ENCODE data around the gene HECTD1.

HECTD1 gene

DNA sequence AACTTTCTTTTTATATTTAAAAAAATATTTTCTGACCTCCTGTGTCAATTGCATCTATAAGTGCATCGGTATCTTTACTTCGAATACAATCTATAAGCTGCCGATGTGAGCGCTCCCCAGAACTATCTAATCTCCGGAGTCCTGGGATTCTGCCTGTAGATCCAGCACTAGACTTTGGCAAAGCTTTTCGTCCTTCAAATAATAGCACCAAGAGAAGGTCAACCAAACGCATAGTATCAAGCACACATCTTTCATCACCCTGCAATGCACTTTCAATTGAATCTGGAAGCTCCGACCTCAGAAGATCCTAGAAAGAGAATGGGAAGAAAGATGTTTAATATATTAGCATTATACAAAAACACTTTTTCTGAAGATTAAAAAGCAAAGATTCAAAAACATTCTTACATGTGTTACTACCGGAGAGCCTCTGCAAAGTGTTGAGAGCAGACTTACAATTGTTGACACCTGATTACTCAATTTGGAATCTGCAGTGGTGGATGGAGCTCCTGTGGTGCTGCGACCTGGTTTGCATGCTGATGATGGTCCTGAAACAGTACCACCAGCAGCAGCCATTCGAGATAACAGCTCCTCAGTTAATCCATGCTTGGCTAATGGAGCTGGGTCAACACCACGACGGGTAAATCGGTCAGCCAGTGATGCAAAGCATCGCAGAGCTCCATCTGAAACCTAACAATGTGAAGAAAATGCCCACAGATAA lies 34.3 kb downstream of the HECTD1 start:
- Histone ChIP-seq H3K79me1 (ENCODE audit: low read depth, low read length) (no peaks in the 10 kb centered on the region), H3K18ac (ENCODE audit: low read length) (no peak overlapping the region), H3K4me2 (ENCODE audit: insufficient read depth, low read length, poor library complexity, severe bottlenecking) (no peak overlapping the region), H4K8ac (ENCODE audit: low read depth, low read length) (no peak overlapping the region), H4K91ac (ENCODE audit: low read depth, low read length, poor library complexity) (no peak overlapping the region), H2BK120ac (ENCODE audit: low read depth, low read length) (no peak overlapping the region), H2AK5ac (ENCODE audit: low read depth, low read length) (no peak overlapping the region), H3K36me3 (replicated peaks in 1 of 2; ENCODE audit: control insufficient read depth in 2 of 2, insufficient read depth in 2 of 2, low read length in 2 of 2) (peaks cover 17 to 97% of the 10 kb centered on the region in 2 donors), H3K9me3 (replicated peaks in 1 of 2; ENCODE audit: control insufficient read depth in 2 of 2, insufficient read depth in 1 of 2, low read depth in 1 of 2, low read length in 2 of 2) (no peaks in the 10 kb centered on the region), H3K27me3 (ENCODE audit: control insufficient read depth in 3 of 3, insufficient read depth in 3 of 3, low read depth in 1 of 3, low read length in 3 of 3) (no peaks in the 10 kb centered on the region), H2BK15ac (ENCODE audit: low read length) (no peak overlapping the region), H3K14ac (ENCODE audit: low read length) (no peak overlapping the region), H3K4me3 (ENCODE audit: low read length in 2 of 2) (no peak overlapping the region), H2BK5ac (ENCODE audit: low read length) (no peak overlapping the region), H3K4ac (ENCODE audit: low read length) (no peak overlapping the region), H3K23ac (ENCODE audit: low read depth, low read length, poor library complexity) (no peak overlapping the region), H3K4me1 (ENCODE audit: control insufficient read depth in 2 of 2, insufficient read depth in 1 of 2, low read depth in 1 of 2, low read length in 2 of 2) (no peaks in the 10 kb centered on the region), H2AFZ (ENCODE audit: low read length) (no peak overlapping the region), H3K9ac (ENCODE audit: low read depth, low read length, poor library complexity) (no peak overlapping the region), H3K27ac (replicated peaks; ENCODE audit: low read length) (no peak overlapping the region), H2BK12ac (ENCODE audit: low read length) (no peak overlapping the region)
- no CpG with 5 or more reads among the region's 15 CpGs for WGBS, 2 donors (ENCODE audit: extremely low coverage in 2 of 2, insufficient read length in 2 of 2, insufficient replicate concordance in 1 of 2)
- DNase-seq (ENCODE audit: low spot score), result no peak

DNA sequence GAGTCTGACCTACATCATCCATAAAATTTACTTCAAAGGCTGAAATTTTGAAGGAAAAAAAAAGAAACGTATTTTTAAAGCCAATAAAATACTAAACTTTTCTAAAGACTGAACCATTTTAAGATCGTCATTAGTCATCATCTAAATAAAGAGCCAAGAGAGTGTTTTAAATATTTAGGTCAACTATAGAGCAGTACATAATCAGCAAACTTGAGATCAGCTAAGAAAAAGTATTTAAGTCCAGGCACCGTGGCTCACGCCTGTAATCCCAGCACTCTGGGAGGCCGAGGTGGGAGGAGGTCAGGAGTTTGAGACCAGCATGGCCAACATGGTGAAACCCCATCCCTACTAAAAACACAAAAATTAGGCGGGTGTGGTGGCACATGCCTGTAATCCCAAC lies 35.5 kb downstream of the HECTD1 start:
- H2AFZ ChIP-seq (ENCODE audit: low read length), result no peak overlapping the region
- H2BK12ac ChIP-seq (ENCODE audit: low read length), result no peak overlapping the region
- no peak overlapping the region for H2BK5ac ChIP-seq (ENCODE audit: low read length)
- H3K4me2 ChIP-seq (ENCODE audit: insufficient read depth, low read length, poor library complexity, severe bottlenecking), result no peak overlapping the region
- no peak overlapping the region for H3K27ac ChIP-seq (replicated peaks; ENCODE audit: low read length)
- no peak overlapping the region for H4K91ac ChIP-seq (ENCODE audit: low read depth, low read length, poor library complexity)
- H3K9ac ChIP-seq (ENCODE audit: low read depth, low read length, poor library complexity), result no peak overlapping the region
- H2BK15ac ChIP-seq (ENCODE audit: low read length), result no peak overlapping the region
- DNase-seq (ENCODE audit: low spot score), result no peak
- H3K79me1 ChIP-seq (ENCODE audit: low read depth, low read length), result no peaks in the 10 kb centered on the region
- H3K4me1 ChIP-seq (ENCODE audit: control insufficient read depth in 2 of 2, insufficient read depth in 1 of 2, low read depth in 1 of 2, low read length in 2 of 2), result no peaks in the 10 kb centered on the region
- H3K18ac ChIP-seq (ENCODE audit: low read length), result no peak overlapping the region
- no peak overlapping the region for H3K4ac ChIP-seq (ENCODE audit: low read length)
- no peak overlapping the region for H3K23ac ChIP-seq (ENCODE audit: low read depth, low read length, poor library complexity)
- no peak overlapping the region for H2BK120ac ChIP-seq (ENCODE audit: low read depth, low read length)
- no peaks in the 10 kb centered on the region for H3K27me3 ChIP-seq (ENCODE audit: control insufficient read depth in 3 of 3, insufficient read depth in 3 of 3, low read depth in 1 of 3, low read length in 3 of 3)
- no peak overlapping the region for H3K4me3 ChIP-seq (ENCODE audit: low read length in 2 of 2)
- peaks cover 14 to 97% of the 10 kb centered on the region in 2 donors for H3K36me3 ChIP-seq (replicated peaks in 1 of 2; ENCODE audit: control insufficient read depth in 2 of 2, insufficient read depth in 2 of 2, low read length in 2 of 2)
- H2AK5ac ChIP-seq (ENCODE audit: low read depth, low read length), result no peak overlapping the region
- no peaks in the 10 kb centered on the region for H3K9me3 ChIP-seq (replicated peaks in 1 of 2; ENCODE audit: control insufficient read depth in 2 of 2, insufficient read depth in 1 of 2, low read depth in 1 of 2, low read length in 2 of 2)
- H4K8ac ChIP-seq (ENCODE audit: low read depth, low read length), result no peak overlapping the region
- no CpG with 5 or more reads among the region's 6 CpGs for WGBS, 2 donors (ENCODE audit: extremely low coverage in 2 of 2, insufficient read length in 2 of 2, insufficient replicate concordance in 1 of 2)
- H3K14ac ChIP-seq (ENCODE audit: low read length), result no peak overlapping the region

DNA sequence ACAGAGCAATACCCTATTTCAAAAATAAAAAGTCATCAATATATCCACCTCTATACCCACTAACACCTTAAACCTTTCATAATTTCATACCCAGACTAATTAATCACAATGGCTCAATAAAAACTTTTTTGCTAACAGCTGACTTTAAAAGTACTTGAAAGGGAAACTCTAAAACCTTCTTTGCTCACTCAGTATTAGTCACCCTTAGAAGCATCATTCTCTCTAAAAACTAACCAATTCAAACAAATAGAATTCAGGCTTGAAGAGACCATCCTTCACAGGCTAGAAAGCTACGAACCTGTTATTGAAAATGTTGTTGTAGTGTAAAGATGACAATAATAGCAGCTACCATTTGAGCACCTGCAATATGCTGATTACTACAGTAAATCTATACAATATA lies 37.2 kb downstream of the HECTD1 start:
- Histone ChIP-seq H3K9me3 (replicated peaks in 1 of 2; ENCODE audit: control insufficient read depth in 2 of 2, insufficient read depth in 1 of 2, low read depth in 1 of 2, low read length in 2 of 2) (no peaks in the 10 kb centered on the region), H2AFZ (ENCODE audit: low read length) (no peak overlapping the region), H3K23ac (ENCODE audit: low read depth, low read length, poor library complexity) (no peak overlapping the region), H3K36me3 (replicated peaks in 1 of 2; ENCODE audit: control insufficient read depth in 2 of 2, insufficient read depth in 2 of 2, low read length in 2 of 2) (peaks cover 23 to 100% of the 10 kb centered on the region in 2 donors), H2BK5ac (ENCODE audit: low read length) (no peak overlapping the region), H2BK120ac (ENCODE audit: low read depth, low read length) (no peak overlapping the region), H3K4me3 (ENCODE audit: low read length in 2 of 2) (no peak overlapping the region), H3K27ac (replicated peaks; ENCODE audit: low read length) (no peak overlapping the region), H2BK15ac (ENCODE audit: low read length) (no peak overlapping the region), H3K4me1 (ENCODE audit: control insufficient read depth in 2 of 2, insufficient read depth in 1 of 2, low read depth in 1 of 2, low read length in 2 of 2) (no peaks in the 10 kb centered on the region), H3K4me2 (ENCODE audit: insufficient read depth, low read length, poor library complexity, severe bottlenecking) (no peak overlapping the region), H3K4ac (ENCODE audit: low read length) (no peak overlapping the region), H3K14ac (ENCODE audit: low read length) (no peak overlapping the region), H3K79me1 (ENCODE audit: low read depth, low read length) (no peaks in the 10 kb centered on the region), H3K9ac (ENCODE audit: low read depth, low read length, poor library complexity) (no peak overlapping the region), H4K8ac (ENCODE audit: low read depth, low read length) (no peak overlapping the region), H4K91ac (ENCODE audit: low read depth, low read length, poor library complexity) (no peak overlapping the region), H3K27me3 (ENCODE audit: control insufficient read depth in 3 of 3, insufficient read depth in 3 of 3, low read depth in 1 of 3, low read length in 3 of 3) (no peaks in the 10 kb centered on the region), H2AK5ac (ENCODE audit: low read depth, low read length) (no peak overlapping the region), H3K18ac (ENCODE audit: low read length) (no peak overlapping the region), H2BK12ac (ENCODE audit: low read length) (no peak overlapping the region)
- DNase-seq (ENCODE audit: low spot score), result no peak
- WGBS, 2 donors (ENCODE audit: extremely low coverage in 2 of 2, insufficient read length in 2 of 2, insufficient replicate concordance in 1 of 2), result no CpG with 5 or more reads among the region's 1 CpG

DNA sequence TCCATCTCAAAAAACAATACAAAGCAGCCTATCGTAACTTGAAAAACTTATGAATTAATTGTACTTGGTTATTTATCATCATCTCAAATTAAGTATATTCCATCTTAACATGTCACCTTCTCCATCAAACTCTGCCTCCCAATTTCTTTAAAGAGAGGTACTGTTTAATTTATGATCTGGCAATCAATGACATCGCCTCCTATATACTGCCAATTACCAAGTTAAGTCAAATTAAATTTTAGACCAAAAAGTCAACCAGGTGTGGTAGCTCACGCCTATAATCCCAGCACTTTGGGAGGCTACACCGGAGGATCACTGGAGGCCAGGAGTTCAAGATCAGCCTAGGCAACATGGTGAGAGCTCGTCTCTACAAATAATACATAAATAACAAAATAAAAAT lies 37.7 kb downstream of the HECTD1 start:
- Histone ChIP-seq H2AK5ac (ENCODE audit: low read depth, low read length) (no peak overlapping the region), H2AFZ (ENCODE audit: low read length) (no peak overlapping the region), H4K91ac (ENCODE audit: low read depth, low read length, poor library complexity) (no peak overlapping the region), H3K23ac (ENCODE audit: low read depth, low read length, poor library complexity) (no peak overlapping the region), H3K9me3 (replicated peaks in 1 of 2; ENCODE audit: control insufficient read depth in 2 of 2, insufficient read depth in 1 of 2, low read depth in 1 of 2, low read length in 2 of 2) (no peaks in the 10 kb centered on the region), H3K79me1 (ENCODE audit: low read depth, low read length) (no peaks in the 10 kb centered on the region), H3K4ac (ENCODE audit: low read length) (no peak overlapping the region), H3K4me2 (ENCODE audit: insufficient read depth, low read length, poor library complexity, severe bottlenecking) (no peak overlapping the region), H3K36me3 (replicated peaks in 1 of 2; ENCODE audit: control insufficient read depth in 2 of 2, insufficient read depth in 2 of 2, low read length in 2 of 2) (peaks cover 19 to 100% of the 10 kb centered on the region in 2 donors), H3K18ac (ENCODE audit: low read length) (no peak overlapping the region), H3K14ac (ENCODE audit: low read length) (no peak overlapping the region), H2BK5ac (ENCODE audit: low read length) (no peak overlapping the region), H3K9ac (ENCODE audit: low read depth, low read length, poor library complexity) (no peak overlapping the region), H3K4me1 (ENCODE audit: control insufficient read depth in 2 of 2, insufficient read depth in 1 of 2, low read depth in 1 of 2, low read length in 2 of 2) (no peaks in the 10 kb centered on the region), H4K8ac (ENCODE audit: low read depth, low read length) (no peak overlapping the region), H2BK12ac (ENCODE audit: low read length) (no peak overlapping the region), H2BK15ac (ENCODE audit: low read length) (no peak overlapping the region), H3K27me3 (ENCODE audit: control insufficient read depth in 3 of 3, insufficient read depth in 3 of 3, low read depth in 1 of 3, low read length in 3 of 3) (no peaks in the 10 kb centered on the region), H3K27ac (replicated peaks; ENCODE audit: low read length) (no peak overlapping the region), H2BK120ac (ENCODE audit: low read depth, low read length) (no peak overlapping the region), H3K4me3 (ENCODE audit: low read length in 2 of 2) (no peak overlapping the region)
- WGBS, 2 donors (ENCODE audit: extremely low coverage in 2 of 2, insufficient read length in 2 of 2, insufficient replicate concordance in 1 of 2), result no CpG with 5 or more reads among the region's 5 CpGs
- no peak for DNase-seq (ENCODE audit: low spot score)
